GM23338 (cell line): ENCODE data around the gene MLPH. TPM values are rescaled to one million over a fixed set of nuclear protein-coding genes. Genes with fewer than 3 reads are reported as not detected.

Experiments
- ATAC-seq: fragments of 200-7000 bp; cut with Tn5 transposase; 3 replicates; pipeline ENCODE4 v1.9.1; 2020
- DNase-seq: peaks from one replicate; pipeline ENCODE4 v3.0.0-alpha.2; 2015; ENCODE audit warnings: low spot score
- H2AFZ ChIP-seq: fragments of 200-600 bp; sonication (generic); 2 replicates; pipeline ENCODE4 v1.8.0; 2016; ENCODE audit warnings: antibody characterized with exemption, mild to moderate bottlenecking, moderate library complexity
- H3F3A ChIP-seq: fragments of 200-600 bp; sonication (generic); replicated peaks from 2 replicates; pipeline ENCODE4 v1.8.0; 2017; ENCODE audit warnings: antibody characterized with exemption, mixed run types, low read depth
- H3K27ac ChIP-seq: fragments of 200-600 bp; sonication (generic); 2 replicates; pipeline ENCODE4 v1.6.1; 2016; ENCODE audit warnings: low read depth
- H3K27me3 ChIP-seq: fragments of 200-600 bp; sonication (generic); 2 replicates; pipeline ENCODE4 v1.8.0; 2016; ENCODE audit warnings: mild to moderate bottlenecking, mixed run types, moderate library complexity; ENCODE audit not compliant: insufficient read depth
- H3K36me3 ChIP-seq: fragments of 200-600 bp; sonication (generic); 2 replicates; pipeline ENCODE4 v1.8.0; 2016; ENCODE audit warnings: mild to moderate bottlenecking; ENCODE audit not compliant: insufficient read depth
- H3K4me1 ChIP-seq: fragments of 200-600 bp; sonication (generic); 2 replicates; pipeline ENCODE4 v1.8.0; 2016; ENCODE audit warnings: mild to moderate bottlenecking, moderate library complexity; ENCODE audit not compliant: insufficient read depth
- H3K4me2 ChIP-seq: fragments of 200-600 bp; sonication (generic); 2 replicates; pipeline ENCODE4 v1.7.1; 2017; ENCODE audit warnings: mixed run types
- H3K4me3 ChIP-seq: fragments of 200-600 bp; sonication (generic); 2 replicates; pipeline ENCODE4 v1.6.1; 2016; ENCODE audit warnings: mixed run types
- H3K79me2 ChIP-seq: fragments of 200-600 bp; sonication (generic); replicated peaks from 2 replicates; pipeline ENCODE4 v1.8.0; 2017; ENCODE audit warnings: mild to moderate bottlenecking; ENCODE audit not compliant: insufficient read depth
- H3K9me2 ChIP-seq: fragments of 200-600 bp; sonication (generic); 2 replicates; pipeline ENCODE4 v1.8.0; 2017; ENCODE audit not compliant: insufficient read depth
- H4K20me1 ChIP-seq: fragments of 200-600 bp; sonication (generic); replicated peaks from 2 replicates; pipeline ENCODE4 v1.8.0; 2017; ENCODE audit warnings: mild to moderate bottlenecking; ENCODE audit not compliant: insufficient read depth
- H3K27ac Mint-ChIP-seq: 2 replicates; pipeline ENCODE4 v1.8.0; 2020; ENCODE audit warnings: inconsistent platforms, mild to moderate bottlenecking, moderate library complexity, mixed read lengths
- H3K27me3 Mint-ChIP-seq: 3 replicates; pipeline ENCODE4 v1.8.0; 2022; ENCODE audit warnings: low read depth, mild to moderate bottlenecking, moderate library complexity, mixed read lengths, inconsistent platforms; ENCODE audit not compliant: insufficient read depth, poor library complexity
- H3K36me3 Mint-ChIP-seq: 3 replicates; pipeline ENCODE4 v1.8.0; 2021; ENCODE audit warnings: low read depth, mild to moderate bottlenecking, inconsistent platforms, moderate library complexity, mixed read lengths
- H3K4me1 Mint-ChIP-seq: 3 replicates; pipeline ENCODE4 v1.8.0; 2020; ENCODE audit warnings: mild to moderate bottlenecking, inconsistent platforms, mixed read lengths
- H3K4me3 Mint-ChIP-seq: 3 replicates; pipeline ENCODE4 v1.8.0; 2021; ENCODE audit warnings: moderate library complexity, mild to moderate bottlenecking, inconsistent platforms, mixed read lengths
- H3K9me3 Mint-ChIP-seq: 3 replicates; pipeline ENCODE4 v1.8.0; 2020; ENCODE audit warnings: moderate library complexity, mild to moderate bottlenecking, inconsistent platforms, mixed read lengths
- CREB1 ChIP-seq: fragments of 250-450 bp; sonication (Bioruptor Pico); IDR thresholded peaks from 2 replicates; pipeline ENCODE4 v1.5.0; 2020; ENCODE audit warnings: low read depth, mild to moderate bottlenecking, moderate library complexity
- ETS1 ChIP-seq: IDR thresholded peaks from 2 replicates; pipeline ENCODE4 v1.6.1; 2016; ENCODE audit warnings: antibody characterized with exemption
- EZH2phosphoT487 ChIP-seq: fragments of 200-600 bp; sonication (generic); IDR thresholded peaks from one replicate; pipeline ENCODE4 v1.8.1; 2018; ENCODE audit warnings: antibody characterized with exemption; ENCODE audit not compliant: unreplicated experiment
- JUNB ChIP-seq: IDR thresholded peaks from one replicate; pipeline ENCODE4 v1.6.1; 2016; ENCODE audit warnings: antibody characterized with exemption; ENCODE audit not compliant: unreplicated experiment
- NANOG ChIP-seq: IDR thresholded peaks from 2 replicates; pipeline ENCODE4 v1.6.1; 2016; ENCODE audit warnings: antibody characterized with exemption, borderline replicate concordance
- POLR2AphosphoS5 ChIP-seq: IDR thresholded peaks from 2 replicates; pipeline ENCODE4 v1.6.1; 2016; ENCODE audit warnings: antibody characterized with exemption, low read depth
- REST ChIP-seq: IDR thresholded peaks from one replicate; pipeline ENCODE4 v1.6.1; 2018; ENCODE audit warnings: antibody characterized with exemption; ENCODE audit not compliant: unreplicated experiment
- ZNF114 ChIP-seq: fragments of 250-450 bp; sonication (Bioruptor Pico); IDR thresholded peaks from 2 replicates; pipeline ENCODE4 v1.5.0; 2020; ENCODE audit warnings: mild to moderate bottlenecking, moderate library complexity
- ZNF462 ChIP-seq: fragments of 250-450 bp; sonication (Bioruptor Pico); IDR thresholded peaks from 2 replicates; pipeline ENCODE4 v1.5.0; 2020; ENCODE audit warnings: mild to moderate bottlenecking, moderate library complexity
- polyA plus RNA-seq: library from polyadenylated mRNA; unstranded; fragments of >200 nt; fragmentation: Nextera tagmentation; extraction: Ambion mirVana; gene quantifications from 2 replicates; pipeline ENCODE4 v1.2.1, GENCODE V29; 2016
- total RNA-seq: library from RNA; depleted of rRNA; stranded (reverse); fragments of >200 nt; shearing (Covaris generic); gene quantifications from 2 replicates; pipeline ENCODE4 v1.2.3, GENCODE V29; 2014

MLPH gene
- total and polyA plus RNA-seq, 2 experiments from 2014 or later = 13.6 to 16.5 TPM

- Mint-ChIP-seq H3K4me3 (no peak overlapping the region), H3K27me3 (peaks cover 12% of the 10 kb centered on the region)
- H3K79me2 ChIP-seq = no peaks in the 10 kb centered on the region
These were observed 31.3 kb upstream of the MLPH start for GRCh38 chr2:237455764-237456163.

GRCh38 chr2:237456200-237456843 lies 30.7 kb upstream of the MLPH start:
- peaks cover 10% of the 10 kb centered on the region for H3K4me1 ChIP-seq
- no peak overlapping the region for H3K4me3 Mint-ChIP-seq
- H3K9me3 Mint-ChIP-seq = peaks cover 16% of the 10 kb centered on the region; the same call in 2 of the 3 replicates
- no peaks in the 10 kb centered on the region for H3F3A ChIP-seq
- H3K27me3 ChIP-seq = no peaks in the 10 kb centered on the region
- no peaks in the 10 kb centered on the region for H4K20me1 ChIP-seq
- H3K27ac ChIP-seq = no peak overlapping the region
- no peak overlapping the region for H3K4me2 ChIP-seq
- H3K4me3 ChIP-seq = no peak overlapping the region
- ATAC-seq (no peak), DNase-seq (no peak)
- peaks cover 12% of the 10 kb centered on the region for H3K4me1 Mint-ChIP-seq
- H3K79me2 ChIP-seq = no peaks in the 10 kb centered on the region
- H2AFZ ChIP-seq = no peak overlapping the region
- no peak overlapping the region for H3K27ac Mint-ChIP-seq
- no peaks in the 10 kb centered on the region for H3K36me3 Mint-ChIP-seq
- peaks cover 16% of the 10 kb centered on the region for H3K9me2 ChIP-seq
- H3K36me3 ChIP-seq = no peaks in the 10 kb centered on the region
- H3K27me3 Mint-ChIP-seq = peaks cover 10% of the 10 kb centered on the region
- TF ChIP-seq POLR2AphosphoS5 (no peak), NANOG (no peak), EZH2phosphoT487 (no peak), ZNF462 (no peak), REST (no peak), ZNF114 (CRISPR knock-in tag) (no peak)

More at GRCh38 chr2:237455764-237456163, 31.3 kb upstream of the MLPH start:
- DNase-seq (no peak), ATAC-seq (no peak)
- Mint-ChIP-seq H3K27ac (no peak overlapping the region), H3K36me3 (no peaks in the 10 kb centered on the region), H3K4me1 (peaks cover 17% of the 10 kb centered on the region), H3K9me3 (peaks cover 16% of the 10 kb centered on the region; the same call in 2 of the 3 replicates)
- Histone ChIP-seq H2AFZ (no peak overlapping the region), H3K4me2 (no peak overlapping the region), H3K27ac (no peak overlapping the region), H3K9me2 (peaks cover 16% of the 10 kb centered on the region), H3F3A (no peaks in the 10 kb centered on the region), H3K4me3 (no peak overlapping the region), H3K36me3 (no peaks in the 10 kb centered on the region), H3K27me3 (no peaks in the 10 kb centered on the region), H3K4me1 (peaks cover 16% of the 10 kb centered on the region), H4K20me1 (no peaks in the 10 kb centered on the region)
- TF ChIP-seq ETS1 (no peak), POLR2AphosphoS5 (no peak), JUNB (no peak), CREB1 (CRISPR knock-in tag) (no peak)
